Subcutaneous adipose tissue (tissue), 4 donors: ENCODE measurements around the gene TTC27. TPM values are rescaled to one million over a fixed set of nuclear protein-coding genes. Genes with fewer than 3 reads are reported as not detected.

ENCODE experiments used
- CTCF ChIP-seq: fragments of 450-650 bp; IDR thresholded peaks from one replicate; pipeline ENCODE4 v1.5.1; 2016; ENCODE audit warnings: low read depth, mild to moderate bottlenecking, control low read depth, antibody characterized with exemption, moderate library complexity
- total RNA-seq, 4 donors: library from RNA; depleted of rRNA; stranded (reverse); fragments of >200 nt; gene quantifications; one replicate each; pipeline ENCODE4 v1.1.0, GENCODE V29; 2016

The TTC27 gene
- total RNA-seq, 4 donors from 2014 or later, result 13.6 to 18.6 (median 15.5) TPM

- no peak for TF ChIP-seq CTCF
These were observed 197.5 kb downstream of the TTC27 start for GRCh38 chr2:32825291-32825712.

- no peak for TF ChIP-seq CTCF
These were observed 202.3 kb downstream of the TTC27 start for GRCh38 chr2:32830196-32830595.

GRCh38 chr2:32832821-32833220, 205.0 kb downstream of the TTC27 start:
- TF ChIP-seq CTCF, result no peak

DNA sequence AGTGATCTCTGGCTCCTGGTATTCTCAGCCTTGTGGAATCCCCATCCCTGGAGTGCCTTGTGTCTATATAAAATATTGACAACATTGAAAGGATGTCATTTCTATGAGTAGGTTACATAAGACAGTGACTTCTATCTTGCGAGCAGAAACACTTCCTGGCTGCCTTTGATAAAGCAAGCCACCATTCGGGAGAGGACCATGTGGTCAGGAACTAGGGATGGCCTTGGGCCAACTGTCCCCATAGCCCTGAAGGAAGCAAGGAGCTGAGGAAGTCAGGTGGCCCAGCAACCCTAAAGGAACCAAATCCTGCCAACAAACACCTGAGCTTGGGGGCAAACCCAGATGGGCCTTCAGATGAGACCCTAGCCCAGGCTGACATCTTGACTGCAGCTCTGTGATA, 205.9 kb downstream of the TTC27 start:
- TF ChIP-seq CTCF, result no peak

DNA sequence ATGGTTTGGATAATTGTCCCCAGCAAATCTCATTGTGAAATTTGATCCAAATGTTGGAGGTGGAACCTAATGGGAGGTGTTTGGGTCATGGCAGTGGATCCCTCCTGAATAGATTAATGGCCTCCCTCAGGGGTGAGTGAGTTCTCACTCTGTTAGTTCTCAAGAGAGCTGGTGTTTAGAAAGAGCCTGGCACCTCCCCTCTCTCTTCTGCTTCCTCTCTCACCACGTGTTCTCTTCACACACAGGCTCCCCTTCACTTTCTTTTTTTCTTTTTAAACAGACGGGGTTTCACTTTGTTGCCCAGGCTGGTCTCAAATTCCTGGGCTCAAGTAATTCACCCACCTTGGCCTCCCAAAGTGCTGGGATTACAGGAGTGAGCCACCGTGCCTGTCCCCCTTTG, 207.3 kb downstream of the TTC27 start:
- no peak for TF ChIP-seq CTCF

- TF ChIP-seq CTCF, result no peak
These were observed 209.1 kb downstream of the TTC27 start for GRCh38 chr2:32836933-32837332.

DNA sequence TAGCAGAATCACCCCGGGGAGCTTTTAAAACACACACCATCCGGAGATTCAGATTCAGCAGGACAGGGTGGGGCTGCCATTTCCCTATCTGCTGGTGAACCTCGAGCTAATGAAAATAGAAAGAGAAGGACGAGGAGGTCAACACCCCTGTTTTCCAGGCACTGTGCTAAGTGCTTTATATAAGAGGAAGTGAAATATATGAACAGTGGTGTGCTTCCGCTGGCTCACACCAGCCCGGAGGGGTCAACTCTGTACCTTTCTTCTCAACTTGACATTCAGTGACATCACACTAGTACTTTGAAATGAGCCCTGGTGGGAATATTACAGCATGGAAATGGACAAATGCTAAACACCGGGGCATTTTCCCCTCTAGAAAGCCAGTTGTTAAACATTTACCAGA, 210.6 kb downstream of the TTC27 start:
- TF ChIP-seq CTCF, result no peak
